Heart right ventricle (tissue), 16 donors: ENCODE measurements around the gene MAPK8IP3. TPM values are rescaled to one million over a fixed set of nuclear protein-coding genes. Genes with fewer than 3 reads are reported as not detected.

ENCODE experiments used
- ATAC-seq, 8 donors: fragments of 200-7000 bp; cut with Tn5 transposase; one replicate each; pipeline ENCODE4 v1.9.1; 2020; ENCODE audit warnings: mild to moderate bottlenecking in 8 of 8, moderate library complexity in 8 of 8, moderate number of reproducible peaks in 1 of 8
- DNase-seq, 2 donors: peaks; one replicate each; pipeline ENCODE4 v3.0.0-alpha.2; 2020
- H3K27ac ChIP-seq, 10 donors: fragments of 200-600 bp; sonication (generic) in 2 of 10; one replicate each; pipeline versions ENCODE4 v1.5.0 to v1.8.0; 2020 to 2022; ENCODE audit warnings: mild to moderate bottlenecking in 3 of 10
- H3K27me3 ChIP-seq, 7 donors: fragments of 200-600 bp; one replicate each; pipeline ENCODE4 v1.8.0; 2021 to 2022; ENCODE audit warnings: mild to moderate bottlenecking in 2 of 7
- H3K36me3 ChIP-seq, 9 donors: fragments of 200-600 bp; sonication (generic) in 1 of 9; one replicate each; pipeline versions ENCODE4 v1.5.0 to v1.8.0; 2020 to 2022; ENCODE audit warnings: mild to moderate bottlenecking in 2 of 9
- H3K4me1 ChIP-seq, 9 donors: fragments of 200-600 bp; sonication (generic) in 1 of 9; one replicate each; pipeline versions ENCODE4 v1.5.0 to v1.8.0; 2020 to 2022; ENCODE audit warnings: mild to moderate bottlenecking in 4 of 9
- H3K4me3 ChIP-seq, 10 donors: fragments of 200-600 bp; sonication (generic) in 2 of 10; one replicate each; pipeline versions ENCODE4 v1.5.0 to v1.8.0; 2020 to 2022; ENCODE audit warnings: mild to moderate bottlenecking in 7 of 10, moderate library complexity in 2 of 10
- H3K9me3 ChIP-seq, 11 donors: fragments of 200-600 bp in 10 of 11; sonication (generic) in 2 of 11; one replicate each; pipeline versions ENCODE4 v1.5.0 to v1.8.0; 2013 to 2022; ENCODE audit warnings: mild to moderate bottlenecking in 2 of 11, control low read depth in 1 of 11, moderate library complexity in 1 of 11
- WGBS, 2 donors: extraction: QIAGEN DNeasy Blood & Tissue Kit; methylation state at CpG; one replicate each; pipeline ENCODE4 v1.1.7; 2013; ENCODE audit warnings: inconsistent platforms in 1 of 2; 5-methylcytosine and 5-hydroxymethylcytosine counted together
- intact Hi-C, 10 donors: fragments of 100-400 bp; cut with DNase I; formaldehyde crosslinking; loops; one replicate each; pipeline versions ENCODE4 v1.11.1 to v1.14.2; 2022
- polyA plus RNA-seq, 2 donors: library from polyadenylated mRNA; stranded (reverse); fragments of 200-250 nt; gene quantifications; one replicate each; pipeline ENCODE4 v1.2.3, GENCODE V29; 2013
- total RNA-seq, 10 donors: library from RNA; stranded (reverse); fragmentation: NEBNext Ultra II Directional in 3 of 10; extraction: Animal tissue kit (Norgen Biotek cat#: 25700) in 3 of 10; gene quantifications; one replicate each; pipeline versions ENCODE4 v1.2.1 to v1.2.4, GENCODE V29; 2021 to 2023
- TF ChIP-seq, protein P1 (sequence below), 9 donors: fragments of 200-600 bp; sonication (generic) in 2 of 9; IDR thresholded peaks; one replicate each; pipeline versions ENCODE4 v1.5.0 to v1.8.0; 2021 to 2022; ENCODE audit warnings: antibody characterized with exemption in 9 of 9, mild to moderate bottlenecking in 5 of 9, moderate library complexity in 1 of 9
- donor health status: Arrhythmogenic right ventricular cardiomyopathy.
- donor health status: ischemic (EF 13 %, LVEDD 7.1; RV severe dilation, severe dysfunction).
- donor health status: healthy with polysubstance abuse.
- donor health status: DM: no; HTN: yes; CAD: no.
- donor health status: DM: no; HTN: no; CAD: no.
- donor health status: ischemic (EF 25% LVEDD 6.9; RV normal size, moderate dysfunction).
- donor health status: ischemic (EF 25% LVEDD 5.7; RV mildly dilated, moderate dysfunction).
- donor health status: healthy.
- donor health status: DM: yes; HTN: yes; CAD: no.
- donor health status: Ischemic cardiomyopathy.
- donor health status: ischemic (EF 35%, LVEDD 5.7; RV mildly dilated, moderate dysfunction).
- donor health status: nonischemic (EF 11% LVEDD 7.7; RV severe dilation, severe dysfunction).
- donor health status: DM: yes; HTN: yes; CAD: no.
- donor health status: PGD.
- donor health status: ischemic (EF 29% LVEDD 5.4; RV normal size, mild dysfunction).
- donor health status: nonischemic (EF 23%, LVEDD 6.1; RV moderate dilation, normal function).

Gene MAPK8IP3
- total and polyA plus RNA-seq, 12 donors: 31.2 to 126 (median 71.7) TPM

DNA sequence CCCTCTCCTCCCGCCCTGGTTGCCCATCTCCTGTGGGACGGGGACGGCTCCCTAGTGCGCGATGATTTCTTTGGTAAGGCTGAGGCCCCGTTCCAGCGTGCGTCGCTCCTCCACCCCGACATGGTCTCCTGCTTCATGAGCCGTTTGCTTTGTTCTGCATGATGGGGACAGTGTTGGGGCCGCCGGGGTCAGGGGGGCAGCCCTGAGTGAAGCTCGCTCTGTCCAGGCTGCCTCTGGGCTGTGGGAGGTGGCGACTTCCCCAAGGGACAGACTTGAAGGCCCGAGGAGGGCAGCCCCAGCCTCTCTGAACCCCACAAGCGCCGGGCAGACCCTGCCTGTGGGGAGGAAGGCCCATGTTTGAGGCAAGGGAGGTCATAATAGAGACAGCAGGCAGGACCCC, 52.9 kb downstream of the MAPK8IP3 start:
- Histone ChIP-seq H3K36me3 (peaks cover 0 to 92% (median 24%) of the 10 kb centered on the region in 9 donors), H3K4me3 (no peak overlapping the region), H3K27me3 (no peaks in the 10 kb centered on the region), H3K9me3 (no peaks in the 10 kb centered on the region), H3K4me1 (no peaks in the 10 kb centered on the region), H3K27ac (no peak overlapping the region)
- no peak for ATAC-seq
- TF ChIP-seq, protein P1, sequence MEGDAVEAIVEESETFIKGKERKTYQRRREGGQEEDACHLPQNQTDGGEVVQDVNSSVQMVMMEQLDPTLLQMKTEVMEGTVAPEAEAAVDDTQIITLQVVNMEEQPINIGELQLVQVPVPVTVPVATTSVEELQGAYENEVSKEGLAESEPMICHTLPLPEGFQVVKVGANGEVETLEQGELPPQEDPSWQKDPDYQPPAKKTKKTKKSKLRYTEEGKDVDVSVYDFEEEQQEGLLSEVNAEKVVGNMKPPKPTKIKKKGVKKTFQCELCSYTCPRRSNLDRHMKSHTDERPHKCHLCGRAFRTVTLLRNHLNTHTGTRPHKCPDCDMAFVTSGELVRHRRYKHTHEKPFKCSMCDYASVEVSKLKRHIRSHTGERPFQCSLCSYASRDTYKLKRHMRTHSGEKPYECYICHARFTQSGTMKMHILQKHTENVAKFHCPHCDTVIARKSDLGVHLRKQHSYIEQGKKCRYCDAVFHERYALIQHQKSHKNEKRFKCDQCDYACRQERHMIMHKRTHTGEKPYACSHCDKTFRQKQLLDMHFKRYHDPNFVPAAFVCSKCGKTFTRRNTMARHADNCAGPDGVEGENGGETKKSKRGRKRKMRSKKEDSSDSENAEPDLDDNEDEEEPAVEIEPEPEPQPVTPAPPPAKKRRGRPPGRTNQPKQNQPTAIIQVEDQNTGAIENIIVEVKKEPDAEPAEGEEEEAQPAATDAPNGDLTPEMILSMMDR (IDR thresholded peaks at IDR 0.05): no peak
- DNase-seq: no peak
- intact Hi-C loops: no loop called here
- 89 to 93% methylated on average over 18 of the region's 18 CpGs for WGBS, 2 donors

DNA sequence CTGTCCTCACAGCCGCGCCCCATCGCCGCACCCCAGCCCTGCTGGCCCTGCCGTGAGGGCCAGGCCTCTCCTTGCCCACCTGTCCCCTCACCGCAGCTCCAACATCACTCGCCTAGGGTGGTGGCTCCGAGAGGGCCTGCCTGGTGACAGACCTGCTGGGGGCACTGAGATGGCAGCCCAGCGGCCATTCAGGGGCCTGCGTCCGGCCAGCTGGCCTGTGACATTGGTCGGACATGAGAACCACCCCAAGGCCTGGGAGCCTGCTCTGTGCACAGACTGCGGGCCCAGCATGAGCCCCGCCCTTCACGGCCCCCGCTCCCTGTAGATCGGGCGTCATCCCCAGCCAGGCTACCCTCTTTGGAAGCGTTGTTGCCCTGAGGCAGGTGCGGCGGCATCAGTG, 53.5 kb downstream of the MAPK8IP3 start:
- Histone ChIP-seq H3K36me3 (peaks cover 0 to 92% (median 24%) of the 10 kb centered on the region in 9 donors), H3K4me3 (no peak overlapping the region), H3K4me1 (no peaks in the 10 kb centered on the region), H3K9me3 (no peaks in the 10 kb centered on the region), H3K27ac (no peak overlapping the region), H3K27me3 (no peaks in the 10 kb centered on the region)
- WGBS, 2 donors: 96 to 97% methylated on average over 21 of the region's 21 CpGs
- TF ChIP-seq, protein P1 (IDR thresholded peaks at IDR 0.05): no peak
- ATAC-seq (no peak), DNase-seq (no peak)
- intact Hi-C loops: no loop called here

DNA sequence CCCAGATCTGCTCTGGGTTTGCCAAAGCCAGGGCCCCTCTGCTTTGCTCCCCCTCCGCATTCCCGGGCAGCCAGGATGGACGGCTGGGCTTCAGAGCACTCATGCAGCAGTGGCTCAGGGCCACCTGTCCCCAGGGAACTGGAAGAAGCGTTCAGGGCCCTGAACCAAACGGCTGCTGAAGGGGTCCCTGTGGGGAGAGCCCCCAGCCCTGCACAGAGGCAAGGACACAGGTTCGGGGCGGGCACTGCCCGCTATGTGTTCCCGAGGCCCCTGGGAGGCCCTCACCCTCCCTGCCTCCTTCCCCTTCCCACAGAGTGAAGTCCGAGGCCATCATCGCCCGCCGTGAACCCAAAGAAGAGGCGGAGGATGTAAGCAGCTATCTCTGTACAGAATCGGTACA, 54.9 kb downstream of the MAPK8IP3 start:
- no peaks in the 10 kb centered on the region for H3K27me3 ChIP-seq
- H3K36me3 ChIP-seq: peaks cover 0 to 92% (median 30%) of the 10 kb centered on the region in 9 donors
- DNase-seq (no peak), ATAC-seq (no peak)
- H3K4me1 ChIP-seq: no peaks in the 10 kb centered on the region
- intact Hi-C loops: no loop called here
- WGBS, 2 donors: 87 to 93% methylated on average over 13 to 15 of the region's 15 CpGs
- H3K27ac ChIP-seq: no peak overlapping the region
- TF ChIP-seq, protein P1 (IDR thresholded peaks at IDR 0.05): no peak
- no peaks in the 10 kb centered on the region for H3K9me3 ChIP-seq
- no peak overlapping the region for H3K4me3 ChIP-seq

DNA sequence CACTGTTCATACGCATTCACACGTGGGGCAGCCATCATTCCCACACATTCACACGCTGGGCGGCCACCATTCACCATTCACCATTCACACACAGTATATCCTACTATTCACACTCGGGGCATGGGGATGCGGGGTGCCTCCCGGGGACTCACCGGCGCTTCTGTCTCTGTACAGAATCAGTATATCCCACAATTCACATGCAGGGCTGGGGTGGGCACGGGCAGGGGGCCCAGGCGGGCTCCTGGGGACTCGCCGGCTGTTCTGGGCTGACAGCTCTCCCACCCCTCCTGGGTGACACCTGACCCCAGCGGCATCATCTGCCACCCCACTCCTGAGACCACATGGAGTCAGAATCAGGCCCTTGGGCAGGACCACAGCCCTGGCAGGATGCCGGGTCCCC, 55.8 kb downstream of the MAPK8IP3 start:
- no peak for ATAC-seq
- peaks cover 0 to 95% (median 38%) of the 10 kb centered on the region in 9 donors for H3K36me3 ChIP-seq
- no peaks in the 10 kb centered on the region for H3K9me3 ChIP-seq
- intact Hi-C loops: no loop called here
- H3K4me3 ChIP-seq: no peak overlapping the region
- H3K27me3 ChIP-seq: no peaks in the 10 kb centered on the region
- TF ChIP-seq, protein P1 (IDR thresholded peaks at IDR 0.05): no peak
- no peak overlapping the region for H3K27ac ChIP-seq
- WGBS, 2 donors: 89 to 92% methylated on average over 15 of the region's 15 CpGs
- no peak for DNase-seq
- no peaks in the 10 kb centered on the region for H3K4me1 ChIP-seq
